Activated CD4-positive, alpha-beta memory T cell treated with anti-CD3 and anti-CD28 coated beads, Interleukin-2, amount 10 ng/mL, durations not matched to agents 7 days and 5 days (primary cell): ENCODE results near the gene LRP1. TPM values are rescaled to one million over a fixed set of nuclear protein-coding genes. Genes with fewer than 3 reads are reported as not detected.

Source experiments
- CTCF ChIA-PET: fragments of 350-600 bp; sonication (Branson Sonifier 250); formaldehyde crosslinking; loops from one replicate; lab custom pipeline; 2021; ENCODE audit warnings: antibody characterized with exemption, inconsistent platforms; lab: Charles Lee
- POLR2A ChIA-PET: fragments of 350-600 bp; sonication (Branson Sonifier 250); formaldehyde crosslinking; loops from one replicate; lab custom pipeline; 2021; ENCODE audit warnings: antibody characterized with exemption; lab: Charles Lee
- DNase-seq: peaks from one replicate; pipeline ENCODE4 v3.0.0-alpha.2; 2020
- H3K27ac Mint-ChIP-seq: one replicate; pipeline ENCODE4 v1.8.0; 2021; ENCODE audit warnings: mild to moderate bottlenecking, mixed read lengths
- H3K27me3 Mint-ChIP-seq: one replicate; pipeline ENCODE4 v1.8.0; 2021; ENCODE audit warnings: mixed read lengths
- H3K36me3 Mint-ChIP-seq: one replicate; pipeline ENCODE4 v1.8.0; 2021; ENCODE audit warnings: low read depth, mixed read lengths
- H3K4me1 Mint-ChIP-seq: one replicate; pipeline ENCODE4 v1.8.0; 2021; ENCODE audit warnings: mixed read lengths
- H3K4me3 Mint-ChIP-seq: one replicate; pipeline ENCODE4 v1.8.0; 2021; ENCODE audit warnings: mild to moderate bottlenecking, mixed read lengths
- H3K9me3 Mint-ChIP-seq: one replicate; pipeline ENCODE4 v1.8.0; 2021; ENCODE audit warnings: mixed read lengths
- total RNA-seq, 2 experiments: library from RNA; stranded (reverse); gene quantifications; one replicate each; pipeline ENCODE4 v1.2.3, GENCODE V29; 2021

LRP1 gene
- total RNA-seq, 2 experiments from 2014 or later: 0.60 to 0.86 TPM

GRCh38 chr12:57145460-57146059 is 17.3 kb downstream of the LRP1 start:
- H3K4me1 Mint-ChIP-seq: no peaks in the 10 kb centered on the region
- no peaks in the 10 kb centered on the region for H3K36me3 Mint-ChIP-seq
- ChIA-PET POLR2A (no interaction called here), CTCF (interaction anchor here (1.0 kb wide), 1 partner anchor 21 kb away, joined by 5 read pairs; no protein-coding TSS in a partner anchor)
- no peak overlapping the region for H3K4me3 Mint-ChIP-seq
- H3K9me3 Mint-ChIP-seq: no peaks in the 10 kb centered on the region
- no peak overlapping the region for H3K27ac Mint-ChIP-seq
- DNase-seq: no peak
- no peaks in the 10 kb centered on the region for H3K27me3 Mint-ChIP-seq

- H3K27ac Mint-ChIP-seq: no peak overlapping the region
- no peak overlapping the region for H3K4me3 Mint-ChIP-seq
- no peaks in the 10 kb centered on the region for H3K4me1 Mint-ChIP-seq
- POLR2A ChIA-PET: no interaction called here
- H3K27me3 Mint-ChIP-seq: no peaks in the 10 kb centered on the region
- no peaks in the 10 kb centered on the region for H3K9me3 Mint-ChIP-seq
- H3K36me3 Mint-ChIP-seq: no peaks in the 10 kb centered on the region
- CTCF ChIA-PET: interaction anchor here (1.0 kb wide), 1 partner anchor 22 kb away, joined by 5 read pairs; no protein-coding TSS in a partner anchor
- DNase-seq: no peak
These were observed 17.8 kb downstream of the LRP1 start for GRCh38 chr12:57146092-57146491.

GRCh38 chr12:57146961-57147944 is 19.0 kb downstream of the LRP1 start, which contains the start of gene LRP1-AS:
TSS of gene LRP1-AS (minus strand) at chr12:57147619.
- Mint-ChIP-seq H3K27me3 (no peaks in the 10 kb centered on the region), H3K4me3 (no peak within 1 kb of the TSS), H3K36me3 (no peaks in the 10 kb centered on the region), H3K4me1 (no peaks in the 10 kb centered on the region), H3K9me3 (no peaks in the 10 kb centered on the region), H3K27ac (no peak within 1 kb of the TSS)
- CTCF ChIA-PET: no interaction called here
- POLR2A ChIA-PET: no interaction called here
- DNase-seq: no peak

- Mint-ChIP-seq H3K4me3 (no peak overlapping the region), H3K9me3 (no peaks in the 10 kb centered on the region), H3K27me3 (no peaks in the 10 kb centered on the region), H3K4me1 (no peaks in the 10 kb centered on the region), H3K27ac (no peak overlapping the region), H3K36me3 (no peaks in the 10 kb centered on the region)
- ChIA-PET POLR2A (interaction anchor here (1.5 kb wide), 1 partner anchor 45 kb away, joined by 3 read pairs; no protein-coding TSS in a partner anchor), CTCF (interaction anchor here (1.0 kb wide), 1 partner anchor 24 kb away, joined by 3 read pairs; no protein-coding TSS in a partner anchor)
- no peak for DNase-seq
These were observed 20.4 kb downstream of the LRP1 start for GRCh38 chr12:57148469-57149244.

GRCh38 chr12:57149245-57149900 is 21.1 kb downstream of the LRP1 start:
- Mint-ChIP-seq H3K27me3 (no peaks in the 10 kb centered on the region), H3K27ac (no peak overlapping the region), H3K4me1 (no peaks in the 10 kb centered on the region), H3K4me3 (no peak overlapping the region), H3K9me3 (no peaks in the 10 kb centered on the region), H3K36me3 (no peaks in the 10 kb centered on the region)
- POLR2A ChIA-PET: interaction anchor here (1.5 kb wide), 1 partner anchor 46 kb away, joined by 3 read pairs; no protein-coding TSS in a partner anchor
- DNase-seq: no peak
- CTCF ChIA-PET: no interaction called here

- H3K27ac Mint-ChIP-seq: no peak overlapping the region
- no peak overlapping the region for H3K4me3 Mint-ChIP-seq
- DNase-seq: no peak
- ChIA-PET POLR2A (no interaction called here), CTCF (no interaction called here)
- H3K9me3 Mint-ChIP-seq: no peaks in the 10 kb centered on the region
- no peaks in the 10 kb centered on the region for H3K36me3 Mint-ChIP-seq
- no peaks in the 10 kb centered on the region for H3K27me3 Mint-ChIP-seq
- H3K4me1 Mint-ChIP-seq: no peaks in the 10 kb centered on the region
These were observed 22.2 kb downstream of the LRP1 start for GRCh38 chr12:57150400-57151000.

GRCh38 chr12:57151741-57152630 is 23.7 kb downstream of the LRP1 start:
- H3K36me3 Mint-ChIP-seq: no peaks in the 10 kb centered on the region
- ChIA-PET POLR2A (no interaction called here), CTCF (no interaction called here)
- no peak overlapping the region for H3K4me3 Mint-ChIP-seq
- H3K27me3 Mint-ChIP-seq: no peaks in the 10 kb centered on the region
- H3K9me3 Mint-ChIP-seq: no peaks in the 10 kb centered on the region
- DNase-seq: no peak
- no peak overlapping the region for H3K27ac Mint-ChIP-seq
- peaks cover under 1% of the 10 kb centered on the region for H3K4me1 Mint-ChIP-seq

- H3K4me3 Mint-ChIP-seq: no peak overlapping the region
- POLR2A ChIA-PET: no interaction called here
- DNase-seq: no peak
- H3K27ac Mint-ChIP-seq: no peak overlapping the region
- CTCF ChIA-PET: interaction anchor here (0.9 kb wide), 1 partner anchor 28 kb away, joined by 3 read pairs; no protein-coding TSS in a partner anchor
- H3K27me3 Mint-ChIP-seq: no peaks in the 10 kb centered on the region
- H3K9me3 Mint-ChIP-seq: no peaks in the 10 kb centered on the region
- H3K4me1 Mint-ChIP-seq: peaks cover 4% of the 10 kb centered on the region
- H3K36me3 Mint-ChIP-seq: no peaks in the 10 kb centered on the region
These were observed 24.4 kb downstream of the LRP1 start for GRCh38 chr12:57152639-57153038.

GRCh38 chr12:57153415-57153997 is 25.2 kb downstream of the LRP1 start:
- Mint-ChIP-seq H3K27ac (no peak overlapping the region), H3K27me3 (no peaks in the 10 kb centered on the region)

GRCh38 chr12:57154076-57154475 is 25.8 kb downstream of the LRP1 start:
- no peaks in the 10 kb centered on the region for H3K36me3 Mint-ChIP-seq
- no peak overlapping the region for H3K27ac Mint-ChIP-seq
- H3K4me1 Mint-ChIP-seq: peaks cover 10% of the 10 kb centered on the region
- no peak for DNase-seq
- H3K27me3 Mint-ChIP-seq: no peaks in the 10 kb centered on the region
- ChIA-PET CTCF (no interaction called here), POLR2A (no interaction called here)
- H3K4me3 Mint-ChIP-seq: no peak overlapping the region
- no peaks in the 10 kb centered on the region for H3K9me3 Mint-ChIP-seq

More at GRCh38 chr12:57153415-57153997, 25.2 kb downstream of the LRP1 start:
- Mint-ChIP-seq H3K4me3 (no peak overlapping the region), H3K9me3 (no peaks in the 10 kb centered on the region), H3K4me1 (peaks cover 10% of the 10 kb centered on the region), H3K36me3 (no peaks in the 10 kb centered on the region)
- DNase-seq: no peak
- ChIA-PET CTCF (interaction anchor here (0.9 kb wide), 1 partner anchor 29 kb away, joined by 3 read pairs; no protein-coding TSS in a partner anchor), POLR2A (no interaction called here)
